BE2C (cell line): ENCODE results near the gene VPS50.

Experiments used
- DNase-seq: peaks from one replicate; pipeline ENCODE4 v3.0.0-alpha.2; 2020
- H3K27me3 ChIP-seq: fragments of 250-450 bp; sonication (Bioruptor Pico); 2 replicates; pipeline ENCODE4 v1.5.1; 2020; ENCODE audit warnings: mild to moderate bottlenecking
- H3K36me3 ChIP-seq: fragments of 250-450 bp; sonication (Bioruptor Pico); 2 replicates; pipeline ENCODE4 v1.5.1; 2020; ENCODE audit warnings: mild to moderate bottlenecking
- H3K4me1 ChIP-seq: fragments of 250-450 bp; sonication (Bioruptor Pico); 2 replicates; pipeline ENCODE4 v1.5.1; 2020
- H3K4me3 ChIP-seq: 2 replicates; pipeline ENCODE4 v1.5.1; 2011; ENCODE audit warnings: low read depth, low read length
- H3K9me3 ChIP-seq: fragments of 250-450 bp; sonication (Bioruptor Pico); 2 replicates; pipeline ENCODE4 v1.5.1; 2020
- CTCF ChIP-seq: IDR thresholded peaks from 2 replicates; pipeline ENCODE4 v1.5.1; 2012; ENCODE audit warnings: mild to moderate bottlenecking, low read depth, low read length

Gene VPS50

GRCh38 chr7:93196336-93196735 lies 35.8 kb upstream of the VPS50 start:
- no peak for DNase-seq
- no peak overlapping the region for H3K4me3 ChIP-seq
- peaks cover 7% of the 10 kb centered on the region; the same call in 1 of the 2 replicates for H3K27me3 ChIP-seq
- no peaks in the 10 kb centered on the region for H3K9me3 ChIP-seq
- no peak for TF ChIP-seq CTCF
- no peaks in the 10 kb centered on the region for H3K4me1 ChIP-seq
- H3K36me3 ChIP-seq = no peaks in the 10 kb centered on the region

GRCh38 chr7:93198472-93198871 lies 33.7 kb upstream of the VPS50 start:
- DNase-seq = no peak
- no peaks in the 10 kb centered on the region for H3K4me1 ChIP-seq
- no peaks in the 10 kb centered on the region for H3K9me3 ChIP-seq
- no peak overlapping the region for H3K4me3 ChIP-seq
- H3K36me3 ChIP-seq = no peaks in the 10 kb centered on the region
- TF ChIP-seq CTCF = no peak
- H3K27me3 ChIP-seq = peaks cover 5% of the 10 kb centered on the region; the same call in 1 of the 2 replicates

GRCh38 chr7:93202594-93203250 lies 29.4 kb upstream of the VPS50 start:
- TF ChIP-seq CTCF = no peak
- no peaks in the 10 kb centered on the region for H3K9me3 ChIP-seq
- H3K4me3 ChIP-seq = no peak overlapping the region
- DNase-seq = no peak
- no peaks in the 10 kb centered on the region for H3K4me1 ChIP-seq
- no peaks in the 10 kb centered on the region for H3K36me3 ChIP-seq
- H3K27me3 ChIP-seq = no peaks in the 10 kb centered on the region; the same call in none of the 2 replicates

- no peak for TF ChIP-seq CTCF
- no peaks in the 10 kb centered on the region; the same call in none of the 2 replicates for H3K27me3 ChIP-seq
- H3K4me3 ChIP-seq = no peak overlapping the region
- H3K36me3 ChIP-seq = no peaks in the 10 kb centered on the region
- no peaks in the 10 kb centered on the region for H3K9me3 ChIP-seq
- H3K4me1 ChIP-seq = no peaks in the 10 kb centered on the region
- no peak for DNase-seq
Observed at GRCh38 chr7:93203496-93203895, 28.7 kb upstream of the VPS50 start.

- Histone ChIP-seq H3K27me3 (no peaks in the 10 kb centered on the region; the same call in none of the 2 replicates), H3K36me3 (no peaks in the 10 kb centered on the region), H3K4me1 (no peaks in the 10 kb centered on the region), H3K4me3 (no peak overlapping the region), H3K9me3 (no peaks in the 10 kb centered on the region)
- no peak for DNase-seq
- TF ChIP-seq CTCF = no peak
Observed at GRCh38 chr7:93205046-93205445, 27.1 kb upstream of the VPS50 start.

GRCh38 chr7:93211228-93211818 lies 20.8 kb upstream of the VPS50 start:
- Histone ChIP-seq H3K27me3 (no peaks in the 10 kb centered on the region; the same call in none of the 2 replicates), H3K9me3 (no peaks in the 10 kb centered on the region), H3K36me3 (no peaks in the 10 kb centered on the region)

More at GRCh38 chr7:93211228-93211818, 20.8 kb upstream of the VPS50 start:
- TF ChIP-seq CTCF = no peak
- no peak for DNase-seq
- no peaks in the 10 kb centered on the region for H3K4me1 ChIP-seq
- H3K4me3 ChIP-seq = no peak overlapping the region
